Aorta (tissue), 5 donors: ENCODE data around the gene TRPM2. TPM values are rescaled to one million over a fixed set of nuclear protein-coding genes. Genes with fewer than 3 reads are reported as not detected.

ENCODE experiments used
- ATAC-seq: fragments of 200-7000 bp; cut with Tn5 transposase; one replicate; pipeline ENCODE4 v1.9.1; 2022; ENCODE audit warnings: moderate library complexity; ENCODE audit not compliant: low FRiP score
- DNase-seq, 2 donors: peaks; one replicate each; pipeline ENCODE4 v3.0.0-alpha.2; 2020
- H3K27ac ChIP-seq, 2 donors: one replicate each; pipeline ENCODE4 v1.5.1; 2013; ENCODE audit warnings: low read length in 2 of 2, mild to moderate bottlenecking in 2 of 2, moderate library complexity in 2 of 2, control low read depth in 1 of 2, inconsistent platforms in 1 of 2, low read depth in 1 of 2
- H3K27me3 ChIP-seq, 2 donors: one replicate each; pipeline ENCODE4 v1.6.1; 2013; ENCODE audit warnings: control low read depth in 1 of 2, low read length in 1 of 2, mild to moderate bottlenecking in 1 of 2, moderate library complexity in 1 of 2; ENCODE audit not compliant: insufficient read depth in 2 of 2, control insufficient read depth in 1 of 2
- H3K36me3 ChIP-seq, 2 donors: one replicate each; pipeline ENCODE4 v1.6.1; 2013; ENCODE audit warnings: control low read depth in 1 of 2, low read length in 1 of 2, mild to moderate bottlenecking in 1 of 2; ENCODE audit not compliant: insufficient read depth in 2 of 2, control insufficient read depth in 1 of 2
- H3K4me1 ChIP-seq, 2 donors: one replicate each; pipeline ENCODE4 v1.6.1; 2013; ENCODE audit warnings: low read length in 2 of 2, control low read depth in 1 of 2, mild to moderate bottlenecking in 1 of 2, moderate library complexity in 1 of 2; ENCODE audit not compliant: insufficient read depth in 2 of 2, control insufficient read depth in 1 of 2
- H3K4me3 ChIP-seq, 2 donors: one replicate each; pipeline ENCODE4 v1.5.1; 2013; ENCODE audit warnings: low read length in 2 of 2, control low read depth in 1 of 2, mild to moderate bottlenecking in 1 of 2
- H3K9me3 ChIP-seq: one replicate; pipeline ENCODE4 v1.6.1; 2013; ENCODE audit warnings: mild to moderate bottlenecking, low read length; ENCODE audit not compliant: control insufficient read depth
- WGBS, 2 donors: extraction: QIAGEN DNeasy Blood & Tissue Kit; methylation state at CpG; one replicate each; pipeline ENCODE4 v1.1.7; 2013; 5-methylcytosine and 5-hydroxymethylcytosine counted together
- intact Hi-C, 2 donors: fragments of 100-400 bp; cut with DNase I; formaldehyde crosslinking; loops; one replicate each; pipeline versions ENCODE4 v1.14.2 to v1.15.0; 2022
- polyA plus RNA-seq, 2 donors: library from polyadenylated mRNA; stranded (reverse); fragments of 200-250 nt; gene quantifications; one replicate each; pipeline ENCODE4 v1.2.3, GENCODE V29; 2013
- total RNA-seq, 2 donors: library from RNA; stranded (reverse); fragmentation: NEBNext Ultra II Directional; extraction: Animal tissue kit (Norgen Biotek cat#: 25700); gene quantifications; one replicate each; pipeline ENCODE4 v1.2.1, GENCODE V29; 2021
- donor health status: healthy with polysubstance abuse.
- donor health status: Bipolar disorder and iron deficiency.
- donor health status: DM: no; HTN: no; CAD: no.
- donor health status: DM: no; HTN: no; CAD: no.
- donor health status: DM: yes; HTN: yes; CAD: no.

The TRPM2 gene
- total and polyA plus RNA-seq, 4 donors: 2.2 to 15.8 (median 5.9) TPM

GRCh38 chr21:44325386-44326271 lies 27.8 kb upstream of the TRPM2 start:
- H3K9me3 ChIP-seq: no peaks in the 10 kb centered on the region
- intact Hi-C loops: no loop called here
- H3K4me1 ChIP-seq: no peaks in the 10 kb centered on the region
- ATAC-seq: no peak
- no peaks in the 10 kb centered on the region for H3K36me3 ChIP-seq
- no peak for DNase-seq
- no peak overlapping the region for H3K4me3 ChIP-seq
- no peak overlapping the region for H3K27ac ChIP-seq
- 86 to 89% methylated on average over 43 to 44 of the region's 44 CpGs for WGBS, 2 donors
- H3K27me3 ChIP-seq: no peaks in the 10 kb centered on the region

- no peaks in the 10 kb centered on the region for H3K27me3 ChIP-seq
- intact Hi-C loops: no loop called here
- no peak for DNase-seq
- no peak overlapping the region for H3K4me3 ChIP-seq
- no peaks in the 10 kb centered on the region for H3K36me3 ChIP-seq
- H3K9me3 ChIP-seq: no peaks in the 10 kb centered on the region
- H3K27ac ChIP-seq: no peak overlapping the region
- ATAC-seq: no peak
- H3K4me1 ChIP-seq: no peaks in the 10 kb centered on the region
- 86 to 91% methylated on average over 13 of the region's 13 CpGs for WGBS, 2 donors
Measured at GRCh38 chr21:44326272-44326647, 27.2 kb upstream of the TRPM2 start.

GRCh38 chr21:44326716-44327602 lies 26.5 kb upstream of the TRPM2 start:
- ATAC-seq: no peak
- Histone ChIP-seq H3K36me3 (no peaks in the 10 kb centered on the region), H3K27ac (no peak overlapping the region), H3K9me3 (no peaks in the 10 kb centered on the region), H3K4me1 (no peaks in the 10 kb centered on the region), H3K4me3 (no peak overlapping the region), H3K27me3 (no peaks in the 10 kb centered on the region)
- DNase-seq: no peak
- intact Hi-C loops: no loop called here
- 83 to 86% methylated on average over 25 to 26 of the region's 26 CpGs for WGBS, 2 donors

GRCh38 chr21:44327603-44327974 lies 25.8 kb upstream of the TRPM2 start:
- WGBS, 2 donors: 88 to 90% methylated on average over 11 of the region's 11 CpGs

GRCh38 chr21:44328242-44328895 lies 25.1 kb upstream of the TRPM2 start:
- no peaks in the 10 kb centered on the region for H3K36me3 ChIP-seq

More at GRCh38 chr21:44327603-44327974, 25.8 kb upstream of the TRPM2 start:
- no peaks in the 10 kb centered on the region for H3K9me3 ChIP-seq
- ATAC-seq (no peak), DNase-seq (no peak)
- H3K4me1 ChIP-seq: no peaks in the 10 kb centered on the region
- H3K27me3 ChIP-seq: no peaks in the 10 kb centered on the region
- no peak overlapping the region for H3K27ac ChIP-seq
- H3K4me3 ChIP-seq: no peak overlapping the region
- no peaks in the 10 kb centered on the region for H3K36me3 ChIP-seq
- intact Hi-C loops: no loop called here

GRCh38 chr21:44329086-44329889 lies 24.1 kb upstream of the TRPM2 start:
- H3K36me3 ChIP-seq: no peaks in the 10 kb centered on the region
- DNase-seq (no peak), ATAC-seq (no peak)
- no peaks in the 10 kb centered on the region for H3K27me3 ChIP-seq
- no peaks in the 10 kb centered on the region for H3K9me3 ChIP-seq
- H3K4me3 ChIP-seq: no peak overlapping the region
- H3K27ac ChIP-seq: no peak overlapping the region
- WGBS, 2 donors: 78 to 79% methylated on average over 26 of the region's 26 CpGs
- intact Hi-C loops: no loop called here
- H3K4me1 ChIP-seq: no peaks in the 10 kb centered on the region

More at GRCh38 chr21:44328242-44328895, 25.1 kb upstream of the TRPM2 start:
- H3K27me3 ChIP-seq: no peaks in the 10 kb centered on the region
- ATAC-seq (no peak), DNase-seq (no peak)
- no peak overlapping the region for H3K27ac ChIP-seq
- no peaks in the 10 kb centered on the region for H3K4me1 ChIP-seq
- intact Hi-C loops: no loop called here
- WGBS, 2 donors: 83 to 87% methylated on average over 25 of the region's 25 CpGs
- H3K4me3 ChIP-seq: no peak overlapping the region
- no peaks in the 10 kb centered on the region for H3K9me3 ChIP-seq

- 88 to 89% methylated on average over 34 to 44 of the region's 44 CpGs for WGBS, 2 donors
- DNase-seq (no peak), ATAC-seq (no peak)
- H3K27ac ChIP-seq: no peak overlapping the region
- H3K36me3 ChIP-seq: no peaks in the 10 kb centered on the region
- intact Hi-C loops: loop anchor here in 1 of 2 donors (10.0 kb wide), 1 partner anchor 485 kb away; the partner anchor contains the start of gene SUMO3
- H3K4me3 ChIP-seq: no peak overlapping the region
- H3K9me3 ChIP-seq: no peaks in the 10 kb centered on the region
- H3K27me3 ChIP-seq: no peaks in the 10 kb centered on the region
- H3K4me1 ChIP-seq: no peaks in the 10 kb centered on the region
Measured at GRCh38 chr21:44329971-44330681, 23.3 kb upstream of the TRPM2 start.
